SK-N-SH (cell line): Measurements from ENCODE around the gene MAGEA9B. TPM values are rescaled to one million over a fixed set of nuclear protein-coding genes. Genes with fewer than 3 reads are reported as not detected.
"Not testable (repeated sequence)": the region's sequence is repeated elsewhere in the genome, so short reads cannot be mapped to it uniquely, and the experiment has no call there.

ENCODE experiments used
- CTCF ChIA-PET: fragments of 300-600, 350-600 bp; formaldehyde crosslinking; extraction: SDS; loops from one replicate; lab custom pipeline; 2021; lab: Yijun Ruan, JAX
- POLR2A ChIA-PET: fragments of 350-600 bp; sonication (Branson Sonifier 250); formaldehyde crosslinking; extraction: SDS; loops from one replicate; lab custom pipeline; 2020; ENCODE audit warnings: antibody characterized with exemption, inconsistent platforms; lab: Yijun Ruan, JAX
- DNase-seq: peaks from one replicate; pipeline ENCODE4 v3.0.0; 2012
- H2AFZ ChIP-seq: fragments of 200-600 bp; sonication (generic); 2 replicates; pipeline ENCODE4 v1.8.1; 2016; ENCODE audit warnings: antibody characterized with exemption, mild to moderate bottlenecking, low read depth
- H3F3A ChIP-seq: fragments of 200-600 bp; sonication (generic); replicated peaks from 2 replicates; pipeline ENCODE3; 2016; ENCODE audit warnings: antibody characterized with exemption, mild to moderate bottlenecking; ENCODE audit not compliant: insufficient read depth
- H3K27ac ChIP-seq, 2 experiments: fragments of 200-500 bp in 1 of 2; fragments of 200-600 bp in 1 of 2; sonication (Bioruptor generic) in 1 of 2; sonication (generic), shearing (Covaris generic) in 1 of 2; 2 replicates each; pipeline versions ENCODE4 v1.5.1 to v1.6.1; 2014 to 2016; ENCODE audit warnings: low read depth in 2 of 2, inconsistent platforms in 1 of 2, low read length in 1 of 2, mild to moderate bottlenecking in 1 of 2, mixed read lengths in 1 of 2
- H3K27me3 ChIP-seq: fragments of 200-600 bp; sonication (generic), shearing (Covaris generic); 2 replicates; pipeline ENCODE4 v1.6.1; 2016; ENCODE audit warnings: mixed run types; ENCODE audit not compliant: insufficient read depth
- H3K36me3 ChIP-seq, 2 experiments: fragments of 200-500 bp in 1 of 2; fragments of 200-600 bp in 1 of 2; sonication (Bioruptor generic) in 1 of 2; sonication (generic) in 1 of 2; replicated peaks in 1 of 2; 2 replicates each; pipeline versions ENCODE3 to v1.5.1; 2014 to 2016; ENCODE audit warnings: low read length in 1 of 2, mild to moderate bottlenecking in 1 of 2; ENCODE audit not compliant: insufficient read depth in 2 of 2, control insufficient read depth in 1 of 2
- H3K4me1 ChIP-seq, 2 experiments: fragments of 200-500 bp in 1 of 2; fragments of 200-600 bp in 1 of 2; sonication (Bioruptor generic) in 1 of 2; sonication (generic), shearing (Covaris generic) in 1 of 2; 2 replicates each; pipeline versions ENCODE4 v1.5.1 to v1.6.1; 2014 to 2016; ENCODE audit warnings: low read depth in 1 of 2, low read length in 1 of 2, mixed run types in 1 of 2; ENCODE audit not compliant: insufficient read depth in 2 of 2, control insufficient read depth in 1 of 2
- H3K4me2 ChIP-seq: fragments of 200-600 bp; sonication (generic), shearing (Covaris generic); 2 replicates; pipeline ENCODE4 v1.6.1; 2017; ENCODE audit warnings: mixed run types
- H3K4me3 ChIP-seq, 2 experiments: fragments of 200-500 bp in 1 of 2; fragments of 200-600 bp in 1 of 2; sonication (Bioruptor generic) in 1 of 2; sonication (generic), shearing (Covaris generic) in 1 of 2; 2 replicates each; pipeline versions ENCODE4 v1.5.1 to v1.8.1; 2014 to 2016; ENCODE audit warnings: low read depth in 2 of 2, inconsistent platforms in 1 of 2, low read length in 1 of 2, mild to moderate bottlenecking in 1 of 2, mixed read lengths in 1 of 2, moderate library complexity in 1 of 2
- H3K79me2 ChIP-seq: fragments of 200-600 bp; sonication (generic); 2 replicates; pipeline ENCODE4 v1.8.1; 2017; ENCODE audit warnings: mild to moderate bottlenecking; ENCODE audit not compliant: insufficient read depth
- H3K9ac ChIP-seq: fragments of 200-600 bp; sonication (generic); 2 replicates; pipeline ENCODE4 v1.6.1; 2017; ENCODE audit warnings: mixed run types
- H3K9me2 ChIP-seq: fragments of 200-600 bp; sonication (generic); 2 replicates; pipeline ENCODE4 v1.6.1; 2017; ENCODE audit warnings: mixed run types
- H3K9me3 ChIP-seq: fragments of 200-600 bp; sonication (generic); 2 replicates; pipeline ENCODE4 v1.6.1; 2017; ENCODE audit warnings: mixed run types, mild to moderate bottlenecking, moderate library complexity
- H4K20me1 ChIP-seq: fragments of 200-600 bp; sonication (generic); 2 replicates; pipeline ENCODE4 v1.6.1; 2017; ENCODE audit warnings: mild to moderate bottlenecking, mixed run types; ENCODE audit not compliant: insufficient read depth
- CHD2 ChIP-seq: fragments of 150-350 bp; IDR thresholded peaks from 2 replicates; pipeline ENCODE4 v1.6.1; 2018; ENCODE audit warnings: low read length; ENCODE audit not compliant: partially characterized antibody
- EP300 ChIP-seq, 2 experiments: IDR thresholded peaks; 2 replicates each; pipeline versions ENCODE4 v1.4.0 to v1.6.1; 2012; ENCODE audit warnings: borderline replicate concordance in 1 of 2, low read depth in 1 of 2, low read length in 1 of 2
- FOSL2 ChIP-seq: IDR thresholded peaks from 2 replicates; pipeline ENCODE4 v1.4.0; 2012; ENCODE audit warnings: low read depth, mild to moderate bottlenecking, moderate library complexity, borderline replicate concordance
- FOXJ3 ChIP-seq: sonication (generic); formaldehyde crosslinking; IDR thresholded peaks from 2 replicates; pipeline ENCODE4 v1.5.1; 2020; ENCODE audit warnings: mild to moderate bottlenecking, missing genetic modification reagents
- GABPA ChIP-seq: IDR thresholded peaks from 2 replicates; pipeline ENCODE4 v1.4.0; 2012; ENCODE audit warnings: low read depth, mild to moderate bottlenecking
- MEF2A ChIP-seq: IDR thresholded peaks from 2 replicates; pipeline ENCODE4 v1.4.0; 2012; ENCODE audit warnings: low read depth, borderline replicate concordance
- RAD21 ChIP-seq: IDR thresholded peaks from 2 replicates; pipeline ENCODE4 v1.6.1; 2012; ENCODE audit warnings: mild to moderate bottlenecking, low read length
- REST ChIP-seq: IDR thresholded peaks from 2 replicates; pipeline ENCODE4 v1.6.1; 2012; ENCODE audit warnings: mild to moderate bottlenecking, low read depth, low read length, moderate library complexity
- USF2 ChIP-seq: fragments of 150-350 bp; IDR thresholded peaks from 2 replicates; pipeline ENCODE4 v1.6.1; 2017; ENCODE audit warnings: antibody characterized with exemption, low read length, low read depth, borderline replicate concordance
- WGBS: methylation state at CpG from one replicate; pipeline ENCODE4 v1.1.6; 2017; ENCODE audit warnings: low lambda C conversion rate; 5-methylcytosine and 5-hydroxymethylcytosine counted together
- polyA plus RNA-seq, 3 experiments: library from polyadenylated mRNA; depleted of rRNA; stranded (reverse); fragments of >200 nt; gene quantifications; 2 replicates each; pipeline ENCODE4 v1.2.3, GENCODE V29; 2012

The MAGEA9B gene
- polyA plus RNA-seq, 1 of the 3 experiments (the other 2 are of a cell fraction): 0.38 TPM

GRCh38 chrX:149628768-149629167, 41.5 kb upstream of the MAGEA9B start (continued):
- no peak for TF ChIP-seq REST
- no peak for TF ChIP-seq EP300 (IDR thresholded peaks at IDR 0.05; ENCODE audit: borderline replicate concordance in 1 of 2, low read depth in 1 of 2, low read length in 1 of 2)
- TF ChIP-seq FOXJ3 (CRISPR knock-in tag): no peak
- TF ChIP-seq MEF2A: no peak
- TF ChIP-seq GABPA: no peak
- no peak for TF ChIP-seq RAD21
- TF ChIP-seq FOSL2: no peak

GRCh38 chrX:149628280-149628679, 41.0 kb upstream of the MAGEA9B start:
- TF ChIP-seq GABPA: no peak
- TF ChIP-seq CHD2: no peak
- no peak for TF ChIP-seq MEF2A
- TF ChIP-seq FOXJ3 (CRISPR knock-in tag): no peak
- no peak for TF ChIP-seq USF2
- peaks cover 17% of the 10 kb centered on the region for H4K20me1 ChIP-seq
- WGBS: 73% methylated on average over 3 of the region's 3 CpGs
- no peaks in the 10 kb centered on the region for H3F3A ChIP-seq
- H2AFZ ChIP-seq: no peak overlapping the region
- peaks cover 0 to 11% of the 10 kb centered on the region in 2 experiments; a peak in 2 of 4 replicates for H3K4me1 ChIP-seq
- POLR2A ChIA-PET: no interaction called here
- H3K9ac ChIP-seq: no peak overlapping the region
- no peak overlapping the region for H3K4me2 ChIP-seq
- no peaks in the 10 kb centered on the region; the same call in 1 of the 2 replicates for H3K27me3 ChIP-seq
- H3K36me3 ChIP-seq: no peaks in the 10 kb centered on the region
- no peak overlapping the region for H3K4me3 ChIP-seq
- H3K9me3 ChIP-seq: no peaks in the 10 kb centered on the region
- no peak overlapping the region for H3K27ac ChIP-seq
- no peak for DNase-seq
- CTCF ChIA-PET: no interaction called here
- H3K9me2 ChIP-seq: no peaks in the 10 kb centered on the region
- peaks cover 27% of the 10 kb centered on the region for H3K79me2 ChIP-seq

- H3K9me2 ChIP-seq, H3K4me1 ChIP-seq, CTCF ChIA-PET, H3K9me3 ChIP-seq, POLR2A ChIA-PET, H3K4me3 ChIP-seq, H2AFZ ChIP-seq, H3K36me3 ChIP-seq, H3K4me2 ChIP-seq, H3K27ac ChIP-seq, H3K9ac ChIP-seq, H3K27me3 ChIP-seq, H3F3A ChIP-seq, DNase-seq: not testable (repeated sequence)
- WGBS: 74% methylated on average over 8 of the region's 8 CpGs
- peaks cover 17% of the 10 kb centered on the region for H4K20me1 ChIP-seq
- peaks cover 27% of the 10 kb centered on the region for H3K79me2 ChIP-seq
These were observed 39.6 kb upstream of the MAGEA9B start for GRCh38 chrX:149626829-149627228.

- H3K36me3 ChIP-seq, POLR2A ChIA-PET, H3K9me2 ChIP-seq, H3K4me2 ChIP-seq, H3K4me3 ChIP-seq, H3K4me1 ChIP-seq, H3F3A ChIP-seq, H3K27ac ChIP-seq, H3K79me2 ChIP-seq, H3K9me3 ChIP-seq, H2AFZ ChIP-seq, H3K27me3 ChIP-seq, H4K20me1 ChIP-seq, DNase-seq, H3K9ac ChIP-seq, CTCF ChIA-PET: not testable (repeated sequence)
- 80% methylated on average over 1 of the region's 1 CpG for WGBS
These were observed 32.4 kb upstream of the MAGEA9B start for GRCh38 chrX:149619662-149620061.
